HCT116 (cell line): Measurements from ENCODE around the gene DENND2A. TPM values are rescaled to one million over a fixed set of nuclear protein-coding genes. Genes with fewer than 3 reads are reported as not detected.

Source experiments
- ATAC-seq: fragments of 200-7000 bp; cut with Tn5 transposase; 2 replicates; pipeline ENCODE4 v1.9.1; 2020; ENCODE audit warnings: mild to moderate bottlenecking, moderate library complexity
- BruUV-seq: library from RNA; stranded (reverse); fragments of 400-500 nt; replicated peaks from 2 replicates; lab custom pipeline; 2021; lab: Mats Ljungman, UMichigan
- CTCF ChIA-PET: fragments of 300-600 bp; sonication (Branson Sonifier 250); formaldehyde crosslinking; loops from one replicate; lab custom pipeline; 2021; ENCODE audit warnings: antibody characterized with exemption; lab: Charles Lee
- POLR2A ChIA-PET: fragments of 300-600, 350-600 bp; sonication (Branson Sonifier 250); formaldehyde crosslinking; loops from one replicate; lab custom pipeline; 2021; ENCODE audit warnings: antibody characterized with exemption; lab: Charles Lee
- RAD21 ChIA-PET, 2 experiments: fragments of 300-600 bp; sonication (Branson Sonifier 250); formaldehyde crosslinking; loops; one replicate each; lab custom pipeline; 2023; ENCODE audit warnings: low total read pairs in 2 of 2; ENCODE audit not compliant: uncharacterized antibody in 2 of 2, unreplicated experiment in 2 of 2, low non-redundant PET in 1 of 2; lab: Charles Lee
- DNase-seq: peaks from one replicate; pipeline ENCODE4 v3.0.0-alpha.2; 2010; ENCODE audit warnings: low read depth, low spot score
- H2AFZ ChIP-seq: fragments of 200-600 bp; shearing (Covaris generic), sonication (generic); 2 replicates; pipeline ENCODE4 v1.6.1; 2017; ENCODE audit warnings: low read depth, mixed run types, mixed read lengths, antibody characterized with exemption, low read length; ENCODE audit not compliant: poor library complexity, severe bottlenecking
- H3K27ac ChIP-seq: 2 replicates; pipeline ENCODE4 v1.5.1; 2012; ENCODE audit warnings: low read depth, low read length
- H3K27me3 ChIP-seq: fragments of 200-600 bp; sonication (generic); 2 replicates; pipeline ENCODE4 v1.6.1; 2016; ENCODE audit warnings: mixed run types, low read length, mixed read lengths; ENCODE audit not compliant: insufficient read depth
- H3K36me3 ChIP-seq, 2 experiments: fragments of 200-500 bp in 1 of 2; fragments of 200-600 bp in 1 of 2; sonication (Bioruptor generic) in 1 of 2; sonication (generic) in 1 of 2; 2 replicates each; pipeline versions ENCODE4 v1.5.1 to v1.6.1; 2014 to 2016; ENCODE audit warnings: low read length in 2 of 2, inconsistent platforms in 1 of 2, mixed read lengths in 1 of 2, mixed run types in 1 of 2; ENCODE audit not compliant: insufficient read depth in 2 of 2, control insufficient read depth in 1 of 2
- H3K4me1 ChIP-seq, 2 experiments: fragments of 200-600 bp in 1 of 2; sonication (generic) in 1 of 2; 2 replicates each; pipeline versions ENCODE4 v1.5.1 to v1.6.1; 2012 to 2017; ENCODE audit warnings: low read length in 2 of 2, inconsistent platforms in 1 of 2, mild to moderate bottlenecking in 1 of 2, mixed read lengths in 1 of 2, mixed run types in 1 of 2, moderate library complexity in 1 of 2; ENCODE audit not compliant: insufficient read depth in 2 of 2, control insufficient read depth in 1 of 2
- H3K4me2 ChIP-seq: fragments of 200-600 bp; sonication (generic); 2 replicates; pipeline ENCODE4 v1.6.1; 2017; ENCODE audit warnings: mixed run types, low read length, mixed read lengths
- H3K4me3 ChIP-seq, 2 experiments: fragments of 200-600 bp in 1 of 2; sonication (generic) in 1 of 2; replicated peaks in 1 of 2; 2 replicates each; pipeline ENCODE4 v1.5.1; 2011 to 2016; ENCODE audit warnings: low read length in 2 of 2, control low read depth in 1 of 2, low read depth in 1 of 2, mild to moderate bottlenecking in 1 of 2, mixed read lengths in 1 of 2, mixed run types in 1 of 2
- H3K79me2 ChIP-seq: fragments of 200-600 bp; sonication (generic); 2 replicates; pipeline ENCODE4 v1.6.1; 2017; ENCODE audit warnings: mild to moderate bottlenecking, mixed run types, low read length, moderate library complexity, mixed read lengths; ENCODE audit not compliant: insufficient read depth
- H3K9ac ChIP-seq: fragments of 200-600 bp; sonication (generic); 2 replicates; pipeline ENCODE4 v1.6.1; 2016; ENCODE audit warnings: low read length, mixed read lengths
- H3K9me2 ChIP-seq: fragments of 200-600 bp; sonication (generic), shearing (Covaris generic); 2 replicates; pipeline ENCODE4 v1.6.1; 2017; ENCODE audit warnings: mixed run types, mild to moderate bottlenecking, moderate library complexity; ENCODE audit not compliant: insufficient read depth
- H3K9me3 ChIP-seq, 2 experiments: fragments of 200-500 bp in 1 of 2; fragments of 200-600 bp in 1 of 2; sonication (Bioruptor generic) in 1 of 2; sonication (generic) in 1 of 2; 2 replicates each; pipeline ENCODE4 v1.6.1; 2014 to 2017; ENCODE audit warnings: low read length in 2 of 2, mixed read lengths in 2 of 2, inconsistent platforms in 1 of 2, low read depth in 1 of 2, mild to moderate bottlenecking in 1 of 2, mixed run types in 1 of 2, moderate library complexity in 1 of 2; ENCODE audit not compliant: control insufficient read depth in 1 of 2, insufficient read depth in 1 of 2
- H4K20me1 ChIP-seq: fragments of 200-600 bp; sonication (generic), shearing (Covaris generic); 2 replicates; pipeline ENCODE4 v1.6.1; 2017; ENCODE audit warnings: mixed run types, mild to moderate bottlenecking, moderate library complexity; ENCODE audit not compliant: insufficient read depth
- JUND ChIP-seq: IDR thresholded peaks from 2 replicates; pipeline ENCODE4 v1.6.1; 2012
- POLR2A ChIP-seq: IDR thresholded peaks from 2 replicates; pipeline ENCODE4 v1.7.0; 2011; ENCODE audit warnings: borderline replicate concordance; ENCODE audit not compliant: insufficient read depth, insufficient read length; ENCODE audit errors: extremely low read depth
- SP1 ChIP-seq: IDR thresholded peaks from 2 replicates; pipeline ENCODE4 v1.6.1; 2012; ENCODE audit warnings: low read depth
- TCF7L2 ChIP-seq: IDR thresholded peaks from 2 replicates; pipeline ENCODE4 v1.7.0; 2011; ENCODE audit warnings: borderline replicate concordance, inconsistent platforms; ENCODE audit not compliant: insufficient read depth, insufficient read length; ENCODE audit errors: extremely low read depth
- YY1 ChIP-seq: IDR thresholded peaks from 2 replicates; pipeline ENCODE4 v1.6.1; 2011; ENCODE audit warnings: low read length, low read depth, moderate library complexity, mild to moderate bottlenecking; ENCODE audit not compliant: insufficient replicate concordance; ENCODE audit errors: extremely low read depth
- ZNF274 ChIP-seq: fragments of 200-500 bp; sonication (Bioruptor generic); IDR thresholded peaks from 2 replicates; pipeline ENCODE4 v1.6.1; 2014; ENCODE audit warnings: mild to moderate bottlenecking, low read depth, low read length, inconsistent platforms
- intact Hi-C: fragments of 100-400 bp; cut with micrococcal nuclease; formaldehyde crosslinking; loops from 2 replicates; pipeline ENCODE4 v1.10.0; 2022
- total RNA-seq: library from RNA; stranded (reverse); gene quantifications from one replicate; pipeline ENCODE4 v1.2.1, GENCODE V29; 2021; ENCODE audit not compliant: unreplicated experiment

Gene DENND2A
- total RNA-seq, 1 experiment from 2014 or later: 0.12 TPM

- H2AFZ ChIP-seq: no peak overlapping the region
- intact Hi-C loops: no loop called here
- no peak overlapping the region for H3K27ac ChIP-seq
- no peaks in the 10 kb centered on the region for H3K9me3 ChIP-seq
- no peak overlapping the region for H3K4me2 ChIP-seq
- H3K4me1 ChIP-seq: peaks cover 0 to 3% of the 10 kb centered on the region in 2 experiments; a peak in 1 of 4 replicates
- POLR2A ChIA-PET: no interaction called here
- TF ChIP-seq JUND (no peak), TCF7L2 (no peak)
- no peak for ATAC-seq
- RAD21 ChIA-PET: no interaction called here
- DNase-seq: no peak
- H3K79me2 ChIP-seq: no peaks in the 10 kb centered on the region
- no peak overlapping the region for H3K9ac ChIP-seq
- no peak overlapping the region for H3K4me3 ChIP-seq
- H3K27me3 ChIP-seq: no peaks in the 10 kb centered on the region
- no TSS peak for BruUV-seq
- no peaks in the 10 kb centered on the region for H3K36me3 ChIP-seq
- CTCF ChIA-PET: no interaction called here
- H4K20me1 ChIP-seq: no peaks in the 10 kb centered on the region
- no peaks in the 10 kb centered on the region for H3K9me2 ChIP-seq
Measured at GRCh38 chr7:140587243-140587642, 53.4 kb downstream of the DENND2A start.

GRCh38 chr7:140586516-140586915 lies 54.1 kb downstream of the DENND2A start:
- no peak overlapping the region for H3K4me3 ChIP-seq
- no peaks in the 10 kb centered on the region for H4K20me1 ChIP-seq
- H3K27ac ChIP-seq: no peak overlapping the region
- H3K9ac ChIP-seq: no peak overlapping the region
- H3K4me2 ChIP-seq: no peak overlapping the region
- ChIA-PET POLR2A (no interaction called here), CTCF (no interaction called here), RAD21 (no interaction called here)
- intact Hi-C loops: no loop called here
- ATAC-seq (no peak), DNase-seq (no peak)
- no peaks in the 10 kb centered on the region for H3K36me3 ChIP-seq
- H3K9me3 ChIP-seq: no peaks in the 10 kb centered on the region
- H3K79me2 ChIP-seq: no peaks in the 10 kb centered on the region
- no peak overlapping the region for H2AFZ ChIP-seq
- H3K4me1 ChIP-seq: peaks cover 0 to 3% of the 10 kb centered on the region in 2 experiments; a peak in 1 of 4 replicates
- no peaks in the 10 kb centered on the region for H3K9me2 ChIP-seq
- no TSS peak for BruUV-seq
- no peaks in the 10 kb centered on the region for H3K27me3 ChIP-seq
- TF ChIP-seq SP1: no peak
- TF ChIP-seq POLR2A: no peak
- no peak for TF ChIP-seq ZNF274
- no peak for TF ChIP-seq YY1
